Adrenal gland (tissue), 5 donors: ENCODE data around the gene PCDH17.

Experiments used
- POLR2A ChIP-seq, 2 donors: fragments of 450-650 bp; IDR thresholded peaks; one replicate each; pipeline ENCODE4 v1.6.1; 2017; ENCODE audit warnings: antibody characterized with exemption in 2 of 2, mild to moderate bottlenecking in 2 of 2, moderate library complexity in 1 of 2
- TF ChIP-seq, protein P1 (sequence below), 6 experiments: fragments of 450-650 bp in 4 of 6; fragments of 200-600 bp in 2 of 6; sonication (generic) in 1 of 6; IDR thresholded peaks; 1 replicate in 5 of 6; 2 replicates in 1 of 6; pipeline versions ENCODE4 v1.5.1 to v1.8.0; 2016 to 2021; ENCODE audit warnings: antibody characterized with exemption in 6 of 6, mild to moderate bottlenecking in 2 of 6, moderate library complexity in 1 of 6
- donor health status: DM: no; HTN: no; CAD: no.

- TF ChIP-seq, protein P1, sequence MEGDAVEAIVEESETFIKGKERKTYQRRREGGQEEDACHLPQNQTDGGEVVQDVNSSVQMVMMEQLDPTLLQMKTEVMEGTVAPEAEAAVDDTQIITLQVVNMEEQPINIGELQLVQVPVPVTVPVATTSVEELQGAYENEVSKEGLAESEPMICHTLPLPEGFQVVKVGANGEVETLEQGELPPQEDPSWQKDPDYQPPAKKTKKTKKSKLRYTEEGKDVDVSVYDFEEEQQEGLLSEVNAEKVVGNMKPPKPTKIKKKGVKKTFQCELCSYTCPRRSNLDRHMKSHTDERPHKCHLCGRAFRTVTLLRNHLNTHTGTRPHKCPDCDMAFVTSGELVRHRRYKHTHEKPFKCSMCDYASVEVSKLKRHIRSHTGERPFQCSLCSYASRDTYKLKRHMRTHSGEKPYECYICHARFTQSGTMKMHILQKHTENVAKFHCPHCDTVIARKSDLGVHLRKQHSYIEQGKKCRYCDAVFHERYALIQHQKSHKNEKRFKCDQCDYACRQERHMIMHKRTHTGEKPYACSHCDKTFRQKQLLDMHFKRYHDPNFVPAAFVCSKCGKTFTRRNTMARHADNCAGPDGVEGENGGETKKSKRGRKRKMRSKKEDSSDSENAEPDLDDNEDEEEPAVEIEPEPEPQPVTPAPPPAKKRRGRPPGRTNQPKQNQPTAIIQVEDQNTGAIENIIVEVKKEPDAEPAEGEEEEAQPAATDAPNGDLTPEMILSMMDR (IDR thresholded peaks at IDR 0.05): no peak
- no peak for TF ChIP-seq POLR2A (IDR thresholded peaks at IDR 0.05)
These were observed 9.5 kb downstream of the PCDH17 start for GRCh38 chr13:57641051-57641450.
